Neural crest cell (in vitro differentiated cells): Measurements from ENCODE around the gene CCDC61. TPM values are rescaled to one million over a fixed set of nuclear protein-coding genes. Genes with fewer than 3 reads are reported as not detected.

Experiments
- DNase-seq: peaks from one replicate; pipeline ENCODE4 v3.0.0; 2021; ENCODE audit warnings: low read depth, mixed read lengths, low spot score
- H3K27ac Mint-ChIP-seq: one replicate; pipeline ENCODE4 v1.8.0; 2021; ENCODE audit warnings: mild to moderate bottlenecking, mixed read lengths; ENCODE audit not compliant: unreplicated experiment
- H3K27me3 Mint-ChIP-seq: 2 replicates; pipeline ENCODE4 v1.8.0; 2021; ENCODE audit warnings: low read depth, mild to moderate bottlenecking, mixed read lengths
- H3K36me3 Mint-ChIP-seq: 2 replicates; pipeline ENCODE4 v1.8.0; 2021; ENCODE audit warnings: low read depth, mild to moderate bottlenecking, mixed read lengths
- H3K4me1 Mint-ChIP-seq: 2 replicates; pipeline ENCODE4 v1.8.0; 2021; ENCODE audit warnings: mixed read lengths
- H3K4me3 Mint-ChIP-seq: one replicate; pipeline ENCODE4 v1.8.0; 2021; ENCODE audit warnings: mild to moderate bottlenecking, mixed read lengths
- H3K9me3 Mint-ChIP-seq: 2 replicates; pipeline ENCODE4 v1.8.0; 2021; ENCODE audit warnings: mixed read lengths
- total RNA-seq: library from RNA; stranded (reverse); gene quantifications from 2 replicates; pipeline ENCODE4 v1.2.1, GENCODE V29; 2021
- TF ChIP-seq, protein P1 (sequence below): fragments of 200-600 bp; sonication (generic); conservative IDR thresholded peaks from 2 replicates; pipeline ENCODE4 v1.5.0; 2021; ENCODE audit warnings: antibody characterized with exemption, mild to moderate bottlenecking

Gene CCDC61
- total RNA-seq, 1 donor from 2014 or later = 18.1 TPM

DNA sequence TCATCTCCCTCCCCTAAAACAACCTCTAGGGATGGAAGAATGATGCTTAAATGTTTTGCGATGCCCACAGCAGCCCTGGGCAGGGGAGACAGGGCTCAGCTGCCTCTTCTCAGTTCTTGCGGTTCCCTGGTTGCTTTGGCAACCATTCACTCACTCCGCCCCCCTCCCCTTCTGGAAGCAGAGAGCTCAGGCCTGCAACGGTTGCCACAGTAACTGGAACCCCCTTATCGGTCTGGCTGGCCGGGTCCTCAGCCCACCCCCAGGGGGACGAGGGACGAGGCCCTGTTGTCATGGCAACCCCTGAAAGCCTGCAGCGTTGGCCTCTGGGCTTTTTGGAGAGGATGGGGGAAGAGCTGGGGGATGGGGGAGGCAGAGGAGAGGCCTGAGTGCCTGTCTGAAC is 41.1 kb upstream of the CCDC61 start:
- TF ChIP-seq, protein P1, sequence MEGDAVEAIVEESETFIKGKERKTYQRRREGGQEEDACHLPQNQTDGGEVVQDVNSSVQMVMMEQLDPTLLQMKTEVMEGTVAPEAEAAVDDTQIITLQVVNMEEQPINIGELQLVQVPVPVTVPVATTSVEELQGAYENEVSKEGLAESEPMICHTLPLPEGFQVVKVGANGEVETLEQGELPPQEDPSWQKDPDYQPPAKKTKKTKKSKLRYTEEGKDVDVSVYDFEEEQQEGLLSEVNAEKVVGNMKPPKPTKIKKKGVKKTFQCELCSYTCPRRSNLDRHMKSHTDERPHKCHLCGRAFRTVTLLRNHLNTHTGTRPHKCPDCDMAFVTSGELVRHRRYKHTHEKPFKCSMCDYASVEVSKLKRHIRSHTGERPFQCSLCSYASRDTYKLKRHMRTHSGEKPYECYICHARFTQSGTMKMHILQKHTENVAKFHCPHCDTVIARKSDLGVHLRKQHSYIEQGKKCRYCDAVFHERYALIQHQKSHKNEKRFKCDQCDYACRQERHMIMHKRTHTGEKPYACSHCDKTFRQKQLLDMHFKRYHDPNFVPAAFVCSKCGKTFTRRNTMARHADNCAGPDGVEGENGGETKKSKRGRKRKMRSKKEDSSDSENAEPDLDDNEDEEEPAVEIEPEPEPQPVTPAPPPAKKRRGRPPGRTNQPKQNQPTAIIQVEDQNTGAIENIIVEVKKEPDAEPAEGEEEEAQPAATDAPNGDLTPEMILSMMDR = no peak
- H3K9me3 Mint-ChIP-seq = no peaks in the 10 kb centered on the region
- peaks cover 7% of the 10 kb centered on the region for H3K36me3 Mint-ChIP-seq
- H3K27me3 Mint-ChIP-seq = peaks cover 18% of the 10 kb centered on the region
- peaks cover 51% of the 10 kb centered on the region for H3K4me1 Mint-ChIP-seq
- DNase-seq = peak; percentile 76
- H3K27ac Mint-ChIP-seq = peak overlapping the region; percentile 93
- H3K4me3 Mint-ChIP-seq = peak overlapping the region; percentile 1

DNA sequence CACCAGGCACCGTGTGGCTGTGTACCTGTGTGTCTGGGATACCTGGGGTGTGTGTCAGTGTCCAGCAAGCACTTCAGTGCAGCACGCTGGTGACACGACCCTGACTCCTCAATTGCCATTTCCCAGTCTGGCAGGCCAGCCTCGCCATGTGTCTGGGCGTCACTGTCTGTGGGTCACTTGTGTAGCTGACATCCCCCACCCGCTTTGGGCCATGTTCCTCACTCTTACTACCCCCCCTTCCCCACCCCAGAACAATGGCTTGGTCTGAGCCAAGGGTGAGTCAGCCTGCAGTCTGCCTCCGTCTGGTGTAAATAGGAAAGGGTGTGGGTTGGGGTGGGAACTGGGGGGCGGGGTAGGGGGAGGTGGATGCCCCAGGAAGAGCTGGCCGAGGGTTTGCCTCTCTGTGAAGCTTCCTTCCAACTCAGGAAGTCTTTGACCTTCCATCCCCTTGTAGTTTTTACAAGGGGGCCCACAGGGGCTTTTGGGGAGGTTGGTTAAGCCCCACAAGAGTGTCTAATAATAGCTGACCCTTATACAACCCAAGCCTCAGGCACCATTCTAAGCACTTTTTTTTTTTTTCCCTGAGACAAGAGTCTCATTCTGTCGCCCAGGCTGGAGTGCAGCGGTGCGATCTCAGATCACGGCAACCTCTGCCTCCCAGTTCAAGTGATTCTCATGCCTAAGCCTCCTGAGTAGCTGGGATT is 39.2 kb upstream of the CCDC61 start:
- TF ChIP-seq, protein P1 = no peak
- peaks cover 67% of the 10 kb centered on the region for H3K4me1 Mint-ChIP-seq
- peak overlapping the region; percentile 52 for H3K4me3 Mint-ChIP-seq
- no peak overlapping the region for H3K27ac Mint-ChIP-seq
- H3K9me3 Mint-ChIP-seq = no peaks in the 10 kb centered on the region
- peak; percentile 43 for DNase-seq
- peaks cover 22% of the 10 kb centered on the region for H3K27me3 Mint-ChIP-seq
- peaks cover 7% of the 10 kb centered on the region for H3K36me3 Mint-ChIP-seq

DNA sequence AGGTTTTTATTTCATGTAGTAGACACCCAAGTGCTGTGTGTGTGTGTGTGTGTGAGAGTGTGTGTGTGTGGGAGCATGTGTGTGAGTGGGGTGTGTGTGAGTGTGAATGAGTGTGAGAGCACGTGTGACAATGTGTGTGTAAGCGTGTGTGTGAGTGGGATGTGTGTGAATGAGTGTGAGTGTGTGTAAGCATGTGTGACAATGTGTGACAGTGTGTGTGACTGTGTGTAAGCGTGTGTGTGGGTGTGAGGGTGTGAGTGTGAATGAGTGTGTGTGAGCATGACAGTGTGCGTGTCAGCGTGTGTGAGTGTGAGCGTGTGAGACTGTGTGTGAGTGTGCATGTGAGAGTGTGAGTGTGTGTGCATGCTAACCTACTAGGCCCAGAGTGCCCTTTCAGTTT is 36.9 kb upstream of the CCDC61 start:
- Mint-ChIP-seq H3K4me1 (peaks cover 62% of the 10 kb centered on the region), H3K9me3 (no peaks in the 10 kb centered on the region), H3K27me3 (peaks cover 20% of the 10 kb centered on the region), H3K4me3 (no peak overlapping the region), H3K27ac (no peak overlapping the region), H3K36me3 (peaks cover 7% of the 10 kb centered on the region)
- TF ChIP-seq, protein P1 = no peak
- no peak for DNase-seq

DNA sequence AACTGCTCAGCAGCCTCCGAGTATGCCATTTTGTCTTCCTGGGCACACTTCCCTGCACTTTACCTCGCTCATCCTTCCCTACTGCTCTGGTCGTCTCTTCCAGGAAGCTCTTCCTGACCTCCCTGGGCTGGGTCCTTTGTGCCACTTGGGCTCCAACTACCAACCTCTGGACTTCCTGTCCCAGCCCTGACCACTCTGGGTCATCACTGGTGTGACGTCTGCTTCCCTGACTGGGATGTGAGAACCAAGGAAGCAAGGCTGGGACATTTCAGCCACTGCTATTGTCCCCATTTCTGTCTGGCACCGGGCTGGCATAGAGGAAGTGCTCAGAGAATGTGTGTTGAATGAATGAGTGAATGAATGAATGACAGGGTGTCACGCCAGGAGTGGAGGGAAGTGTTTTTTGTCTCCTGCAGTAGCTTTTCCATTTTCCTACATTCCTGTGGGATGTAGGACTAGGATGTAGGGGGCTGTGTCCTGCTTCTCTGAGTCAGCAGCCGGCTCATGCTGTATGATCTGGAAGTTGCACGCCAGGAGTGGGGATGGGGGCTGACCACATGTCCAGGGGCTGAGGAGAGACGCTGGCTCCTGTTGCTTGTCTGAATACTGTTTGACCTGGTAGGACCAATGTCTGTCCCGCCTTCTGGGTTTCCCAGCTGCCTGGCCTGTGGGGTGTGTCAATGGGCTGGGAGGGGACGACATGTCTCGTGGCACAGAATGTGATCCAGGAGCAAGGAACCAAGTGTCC is 36.3 kb upstream of the CCDC61 start:
- H3K36me3 Mint-ChIP-seq = peaks cover 7% of the 10 kb centered on the region
- no peak for DNase-seq
- H3K27me3 Mint-ChIP-seq = peaks cover 20% of the 10 kb centered on the region
- H3K4me1 Mint-ChIP-seq = peaks cover 56% of the 10 kb centered on the region
- peak overlapping the region; percentile 86 for H3K27ac Mint-ChIP-seq
- H3K9me3 Mint-ChIP-seq = no peaks in the 10 kb centered on the region
- H3K4me3 Mint-ChIP-seq = no peak overlapping the region
- TF ChIP-seq, protein P1 = no peak

DNA sequence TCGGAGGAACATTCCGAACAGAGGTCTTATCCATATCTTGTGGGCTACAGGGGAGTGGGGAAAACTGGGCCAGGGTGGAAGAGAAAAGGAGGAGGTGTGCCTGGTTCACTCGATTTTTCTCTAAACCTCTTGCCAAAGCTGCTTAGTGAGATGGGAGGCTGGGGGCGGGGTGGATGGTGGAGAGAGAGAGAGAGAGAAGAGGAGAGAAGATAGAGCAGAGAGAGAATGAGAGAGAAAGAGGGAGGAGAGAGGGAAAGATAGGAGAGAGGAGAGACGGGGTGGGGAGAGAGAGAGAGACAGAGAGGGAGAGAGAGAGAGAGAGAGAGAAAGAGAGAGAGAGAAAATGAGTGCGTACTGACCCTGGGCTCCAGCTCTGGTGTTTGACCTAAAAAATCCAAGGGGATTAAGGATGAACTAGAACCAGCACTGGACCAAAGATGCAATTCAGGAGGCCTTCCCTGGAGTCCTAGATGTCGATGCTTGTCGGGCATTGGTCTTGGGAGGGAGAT is 35.7 kb upstream of the CCDC61 start:
- peaks cover 20% of the 10 kb centered on the region for H3K27me3 Mint-ChIP-seq
- DNase-seq = no peak
- TF ChIP-seq, protein P1 = no peak
- no peak overlapping the region for H3K4me3 Mint-ChIP-seq
- peak overlapping the region; percentile 86 for H3K27ac Mint-ChIP-seq
- H3K9me3 Mint-ChIP-seq = no peaks in the 10 kb centered on the region
- peaks cover 7% of the 10 kb centered on the region for H3K36me3 Mint-ChIP-seq
- H3K4me1 Mint-ChIP-seq = peaks cover 50% of the 10 kb centered on the region
